Neural crest cell (in vitro differentiated cells): ENCODE results near the gene FETUB. TPM values are rescaled to one million over a fixed set of nuclear protein-coding genes. Genes with fewer than 3 reads are reported as not detected.
"Not testable (repeated sequence)": the region's sequence is repeated elsewhere in the genome, so short reads cannot be mapped to it uniquely, and the experiment has no call there.

Experiments used
- DNase-seq: peaks from one replicate; pipeline ENCODE4 v3.0.0; 2021; ENCODE audit warnings: low read depth, mixed read lengths, low spot score
- H3K27ac Mint-ChIP-seq: one replicate; pipeline ENCODE4 v1.8.0; 2021; ENCODE audit warnings: mild to moderate bottlenecking, mixed read lengths; ENCODE audit not compliant: unreplicated experiment
- H3K27me3 Mint-ChIP-seq: 2 replicates; pipeline ENCODE4 v1.8.0; 2021; ENCODE audit warnings: low read depth, mild to moderate bottlenecking, mixed read lengths
- H3K36me3 Mint-ChIP-seq: 2 replicates; pipeline ENCODE4 v1.8.0; 2021; ENCODE audit warnings: low read depth, mild to moderate bottlenecking, mixed read lengths
- H3K4me1 Mint-ChIP-seq: 2 replicates; pipeline ENCODE4 v1.8.0; 2021; ENCODE audit warnings: mixed read lengths
- H3K4me3 Mint-ChIP-seq: one replicate; pipeline ENCODE4 v1.8.0; 2021; ENCODE audit warnings: mild to moderate bottlenecking, mixed read lengths
- H3K9me3 Mint-ChIP-seq: 2 replicates; pipeline ENCODE4 v1.8.0; 2021; ENCODE audit warnings: mixed read lengths
- total RNA-seq: library from RNA; stranded (reverse); gene quantifications from 2 replicates; pipeline ENCODE4 v1.2.1, GENCODE V29; 2021
- TF ChIP-seq, protein P1 (sequence below): fragments of 200-600 bp; sonication (generic); conservative IDR thresholded peaks from 2 replicates; pipeline ENCODE4 v1.5.0; 2021; ENCODE audit warnings: antibody characterized with exemption, mild to moderate bottlenecking

Gene FETUB
- total RNA-seq, 1 donor from 2014 or later, result not detected

- no peak overlapping the region for H3K27ac Mint-ChIP-seq
- H3K9me3 Mint-ChIP-seq, result no peaks in the 10 kb centered on the region
- TF ChIP-seq, protein P1, sequence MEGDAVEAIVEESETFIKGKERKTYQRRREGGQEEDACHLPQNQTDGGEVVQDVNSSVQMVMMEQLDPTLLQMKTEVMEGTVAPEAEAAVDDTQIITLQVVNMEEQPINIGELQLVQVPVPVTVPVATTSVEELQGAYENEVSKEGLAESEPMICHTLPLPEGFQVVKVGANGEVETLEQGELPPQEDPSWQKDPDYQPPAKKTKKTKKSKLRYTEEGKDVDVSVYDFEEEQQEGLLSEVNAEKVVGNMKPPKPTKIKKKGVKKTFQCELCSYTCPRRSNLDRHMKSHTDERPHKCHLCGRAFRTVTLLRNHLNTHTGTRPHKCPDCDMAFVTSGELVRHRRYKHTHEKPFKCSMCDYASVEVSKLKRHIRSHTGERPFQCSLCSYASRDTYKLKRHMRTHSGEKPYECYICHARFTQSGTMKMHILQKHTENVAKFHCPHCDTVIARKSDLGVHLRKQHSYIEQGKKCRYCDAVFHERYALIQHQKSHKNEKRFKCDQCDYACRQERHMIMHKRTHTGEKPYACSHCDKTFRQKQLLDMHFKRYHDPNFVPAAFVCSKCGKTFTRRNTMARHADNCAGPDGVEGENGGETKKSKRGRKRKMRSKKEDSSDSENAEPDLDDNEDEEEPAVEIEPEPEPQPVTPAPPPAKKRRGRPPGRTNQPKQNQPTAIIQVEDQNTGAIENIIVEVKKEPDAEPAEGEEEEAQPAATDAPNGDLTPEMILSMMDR, result no peak
These were observed 54.3 kb downstream of the FETUB start for GRCh38 chr3:186694288-186695032.

DNA sequence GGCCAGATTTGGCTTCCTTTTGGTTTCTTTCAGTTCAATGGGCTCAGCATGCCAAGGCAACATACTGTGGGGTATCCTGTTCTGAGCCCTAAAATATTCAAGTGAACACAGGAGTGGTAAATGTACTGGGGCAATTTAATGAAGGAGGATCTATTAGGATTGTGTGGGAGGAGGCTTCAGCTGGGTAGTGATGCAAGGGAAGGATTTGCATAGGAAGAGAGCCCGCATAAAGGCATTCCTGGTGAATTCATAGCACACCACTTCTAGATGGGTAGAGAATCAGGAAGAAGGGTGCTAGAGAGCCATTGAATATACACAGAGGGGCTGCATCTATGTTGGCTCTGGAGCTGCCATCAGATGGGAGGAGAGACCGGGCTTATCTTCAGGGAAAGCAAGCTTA lies 56.3 kb downstream of the FETUB start:
- Mint-ChIP-seq H3K4me1 (no peaks in the 10 kb centered on the region), H3K27ac (no peak overlapping the region), H3K27me3 (peaks cover 5% of the 10 kb centered on the region), H3K36me3 (no peaks in the 10 kb centered on the region), H3K4me3 (no peak overlapping the region), H3K9me3 (no peaks in the 10 kb centered on the region)
- TF ChIP-seq, protein P1, result no peak
- DNase-seq, result no peak

More at GRCh38 chr3:186694288-186695032, 54.3 kb downstream of the FETUB start:
- DNase-seq, result no peak
- peaks cover 18% of the 10 kb centered on the region for H3K27me3 Mint-ChIP-seq
- H3K36me3 Mint-ChIP-seq, result no peaks in the 10 kb centered on the region
- no peak overlapping the region for H3K4me3 Mint-ChIP-seq
- no peaks in the 10 kb centered on the region for H3K4me1 Mint-ChIP-seq

- TF ChIP-seq, protein P1, result no peak
- H3K27me3 Mint-ChIP-seq, result peaks cover 4% of the 10 kb centered on the region
- H3K4me1 Mint-ChIP-seq, result no peaks in the 10 kb centered on the region
- H3K27ac Mint-ChIP-seq, result no peak overlapping the region
- no peaks in the 10 kb centered on the region for H3K9me3 Mint-ChIP-seq
- DNase-seq, result no peak
- no peak overlapping the region for H3K4me3 Mint-ChIP-seq
- H3K36me3 Mint-ChIP-seq, result no peaks in the 10 kb centered on the region
These were observed 57.3 kb downstream of the FETUB start for GRCh38 chr3:186697510-186697909.

DNA sequence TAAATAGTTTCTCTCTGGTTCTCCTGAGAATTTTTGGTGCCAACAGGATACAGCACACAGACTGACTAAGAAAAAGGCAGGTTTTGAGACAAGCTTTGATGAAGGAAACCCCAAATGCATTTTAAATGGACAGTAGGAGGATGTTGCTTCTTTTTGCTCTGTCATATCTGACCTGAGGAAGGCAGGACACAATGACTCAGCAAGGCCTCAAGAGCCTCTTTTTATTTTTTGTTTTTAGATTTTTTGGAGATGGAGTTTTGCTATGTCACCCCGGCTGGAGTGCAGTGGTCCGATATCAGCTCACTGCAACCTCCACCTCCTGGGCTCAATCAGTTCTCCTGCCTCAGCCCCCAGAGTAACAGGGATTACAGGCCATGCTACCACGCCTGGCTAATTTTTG lies 60.1 kb downstream of the FETUB start:
- peaks cover 6% of the 10 kb centered on the region for H3K27me3 Mint-ChIP-seq
- no peaks in the 10 kb centered on the region for H3K4me1 Mint-ChIP-seq
- no peak for DNase-seq
- TF ChIP-seq, protein P1, result no peak
- no peaks in the 10 kb centered on the region for H3K36me3 Mint-ChIP-seq
- H3K27ac Mint-ChIP-seq, result no peak overlapping the region
- H3K9me3 Mint-ChIP-seq, result no peaks in the 10 kb centered on the region
- no peak overlapping the region for H3K4me3 Mint-ChIP-seq

DNA sequence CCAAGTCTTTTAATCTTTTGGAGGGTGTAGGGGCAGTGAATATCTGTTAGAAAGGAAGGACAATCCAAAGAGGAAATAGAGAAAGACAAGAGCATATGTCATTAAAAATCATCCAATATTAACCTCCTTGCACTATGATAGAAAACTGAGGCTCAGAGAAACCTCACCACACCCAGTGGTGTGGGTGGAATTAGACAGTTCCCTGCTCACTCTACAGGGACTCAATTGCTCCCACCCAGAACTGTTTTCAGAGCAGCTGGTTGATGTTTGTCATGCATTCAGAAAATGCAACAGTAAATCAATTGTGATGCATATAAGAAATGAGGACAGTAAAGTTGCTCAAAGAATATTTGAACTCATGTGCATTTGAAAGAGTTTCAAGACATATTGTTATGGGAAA lies 62.3 kb downstream of the FETUB start:
- H3K27me3 Mint-ChIP-seq, DNase-seq, H3K27ac Mint-ChIP-seq, H3K9me3 Mint-ChIP-seq, H3K4me1 Mint-ChIP-seq, H3K4me3 Mint-ChIP-seq, H3K36me3 Mint-ChIP-seq: not testable (repeated sequence)

Other genes with a start within 250 kb of the FETUB start
- 4.3 and 4.7 TPM in 2 replicates for gene CRYGS, start 96.0 kb upstream of the FETUB start, total RNA-seq
- 18.7 and 20.1 TPM in 2 replicates for gene TBCCD1, start 73.1 kb upstream of the FETUB start, total RNA-seq
- 48.9 and 53.5 TPM in 2 replicates for gene DNAJB11, start 69.7 kb upstream of the FETUB start, total RNA-seq
- gene AHSG, start 27.3 kb upstream of the FETUB start, total RNA-seq, result 0.30 TPM in 1 of 2 replicates, not detected in the other
- not detected in 2 replicates for gene HRG, start 25.6 kb downstream of the FETUB start, total RNA-seq
- not detected in 2 replicates for gene KNG1, start 77.0 kb downstream of the FETUB start, total RNA-seq
- gene EIF4A2, start 143.2 kb downstream of the FETUB start, total RNA-seq, result 364 and 369 TPM in 2 replicates
- gene RFC4, start 166.1 kb downstream of the FETUB start, total RNA-seq, result 105 and 107 TPM in 2 replicates
- not detected in 2 replicates for gene ADIPOQ, start 202.3 kb downstream of the FETUB start, total RNA-seq